GM04503 (cell line): ENCODE measurements around the gene FMN2.
A peak's percentile ranks its signal among the peaks of the same experiment; 100 is the strongest.

Source experiments
- DNase-seq: peaks from one replicate; pipeline ENCODE4 v3.0.0-alpha.2; 2012; ENCODE audit warnings: low read depth

FMN2 gene

DNA sequence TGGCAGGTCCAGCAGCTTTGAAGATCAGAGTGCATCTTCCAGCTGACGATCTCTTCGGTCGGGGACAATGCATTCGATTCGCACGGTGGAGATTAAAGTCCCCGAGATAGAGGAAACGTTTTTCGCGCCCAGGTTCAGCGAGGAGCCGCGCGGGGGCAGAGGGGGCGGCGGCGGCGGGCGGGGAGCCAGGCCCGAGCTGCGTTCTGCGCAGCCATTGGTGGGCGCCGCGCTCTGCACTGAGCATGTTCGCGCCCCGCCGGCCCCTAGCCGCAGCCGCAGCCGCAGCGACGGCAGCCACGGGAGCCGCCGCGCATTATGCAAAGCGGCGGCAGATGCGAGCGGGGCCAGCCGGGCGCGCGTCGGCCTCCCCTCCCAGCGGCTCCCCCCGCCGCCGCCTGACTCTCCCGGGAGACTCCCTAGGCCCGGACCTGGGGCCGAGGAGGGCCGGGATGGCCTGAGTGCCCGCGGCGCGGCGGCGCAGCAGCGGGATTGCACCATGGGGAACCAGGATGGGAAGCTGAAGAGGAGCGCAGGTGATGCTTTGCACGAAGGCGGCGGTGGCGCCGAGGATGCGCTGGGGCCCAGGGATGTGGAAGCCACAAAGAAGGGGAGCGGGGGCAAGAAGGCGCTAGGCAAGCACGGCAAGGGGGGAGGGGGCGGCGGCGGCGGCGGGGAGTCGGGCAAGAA is at the start of gene FMN2:
FMN2 (plus strand) TSS at position 270 of the 687 bp plus-strand sequence; CDS start at position 497, 227 bp downstream.
- DNase-seq: no peak

DNA sequence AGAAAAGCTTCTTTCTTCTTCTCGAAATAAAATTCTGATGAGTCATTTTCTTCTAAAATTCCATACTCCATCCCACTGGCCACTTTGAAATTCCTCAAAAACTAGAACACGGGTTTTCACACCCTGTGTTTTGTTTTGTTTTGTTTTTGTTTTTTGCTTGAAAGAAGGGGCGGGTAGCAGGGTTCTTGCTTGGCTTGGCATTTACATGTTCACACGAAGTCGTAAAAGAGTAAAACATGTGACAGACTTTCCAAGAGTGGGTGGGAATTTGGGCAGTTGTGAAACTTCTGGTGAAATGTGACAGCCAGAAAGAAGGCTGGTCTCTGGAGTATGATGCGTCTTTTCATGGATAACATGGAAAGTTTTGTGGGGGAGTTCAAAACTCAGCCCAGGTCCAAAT is 47.1 kb upstream of the FMN2 start:
- peak; percentile 68 for DNase-seq

DNA sequence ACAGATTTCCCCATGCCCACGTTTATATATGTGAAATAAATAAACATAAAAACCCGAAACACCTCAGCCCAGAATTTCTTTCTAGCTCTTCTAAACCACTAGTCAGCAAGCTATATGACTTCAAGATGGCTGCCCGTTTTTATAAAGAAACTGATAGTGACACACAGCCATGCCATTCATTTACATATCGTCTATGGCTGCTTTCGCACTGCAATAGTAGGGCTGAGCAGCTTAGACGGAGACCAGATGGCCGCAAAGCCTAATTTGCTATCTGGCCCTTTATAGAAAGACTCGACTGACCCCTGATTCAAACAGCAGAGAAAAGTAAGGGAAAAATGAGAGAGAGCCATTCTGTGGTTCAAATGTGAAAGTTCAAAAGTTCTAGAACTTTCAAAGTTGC is 45.7 kb upstream of the FMN2 start:
- no peak for DNase-seq

DNA sequence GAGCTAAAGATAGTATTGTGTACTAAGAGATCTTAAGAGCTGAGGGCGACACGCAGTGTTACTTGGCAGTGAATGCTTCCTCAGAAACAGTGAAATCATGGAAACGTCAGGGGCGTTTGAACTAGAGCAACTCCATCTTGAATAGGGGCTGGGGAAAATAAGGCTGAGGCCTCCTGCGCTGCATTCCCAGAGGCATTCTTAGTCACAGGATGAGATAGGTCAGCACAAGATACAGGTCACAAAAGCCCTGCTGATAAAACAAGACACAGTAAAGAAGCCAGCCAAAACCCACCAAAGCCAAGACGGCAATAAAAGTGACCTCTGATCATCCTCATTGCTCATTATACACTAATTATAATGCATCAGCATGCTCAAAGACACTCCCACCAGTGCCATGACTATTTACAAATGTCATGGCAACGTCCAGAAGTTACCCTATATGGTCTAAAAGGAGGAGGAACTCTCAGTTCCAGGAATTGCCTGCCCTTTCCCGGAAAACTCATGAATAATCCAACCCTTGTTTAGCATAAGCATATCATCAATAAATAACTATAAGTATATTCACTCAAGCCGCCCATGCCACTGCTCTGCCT is 37.5 kb upstream of the FMN2 start:
- DNase-seq: no peak

DNA sequence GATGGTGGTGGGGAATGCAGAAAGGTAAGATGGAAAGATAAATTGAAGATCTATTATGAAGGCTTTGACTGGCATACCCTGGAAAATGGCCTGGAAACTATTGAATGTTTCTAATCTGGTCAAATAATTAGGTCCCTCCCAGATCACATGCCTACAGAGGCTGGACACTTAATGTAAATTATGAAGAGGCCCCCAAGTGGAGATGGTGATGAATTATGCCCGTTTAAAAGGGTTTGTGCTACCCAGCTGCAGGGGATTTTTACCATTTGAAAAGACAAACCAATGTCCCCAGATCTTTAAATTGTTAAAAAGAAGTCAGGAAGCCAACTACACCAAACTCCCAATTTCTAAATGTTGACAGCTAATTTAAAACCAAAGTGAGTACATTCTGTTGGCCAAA is 35.7 kb upstream of the FMN2 start:
- DNase-seq: no peak

DNA sequence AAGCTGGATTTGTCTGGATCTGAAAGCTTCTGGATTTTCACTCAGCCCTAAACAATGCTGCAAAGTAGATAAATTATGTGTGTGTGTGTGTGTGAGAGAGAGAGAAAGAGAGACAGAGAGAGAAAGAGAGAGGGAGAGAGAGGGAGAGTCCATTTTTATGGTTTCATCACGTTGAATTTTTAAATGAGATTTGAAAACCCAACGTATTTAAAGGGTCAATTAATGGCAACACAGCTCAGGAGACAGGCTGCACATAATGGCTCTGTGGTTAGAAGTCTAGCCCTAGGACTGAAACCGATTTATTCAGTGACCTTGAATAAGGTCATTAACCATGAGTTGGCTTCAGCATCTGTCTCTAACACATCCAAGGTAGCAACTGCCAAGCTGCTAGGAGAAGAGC is 35.3 kb upstream of the FMN2 start:
- DNase-seq: no peak

DNA sequence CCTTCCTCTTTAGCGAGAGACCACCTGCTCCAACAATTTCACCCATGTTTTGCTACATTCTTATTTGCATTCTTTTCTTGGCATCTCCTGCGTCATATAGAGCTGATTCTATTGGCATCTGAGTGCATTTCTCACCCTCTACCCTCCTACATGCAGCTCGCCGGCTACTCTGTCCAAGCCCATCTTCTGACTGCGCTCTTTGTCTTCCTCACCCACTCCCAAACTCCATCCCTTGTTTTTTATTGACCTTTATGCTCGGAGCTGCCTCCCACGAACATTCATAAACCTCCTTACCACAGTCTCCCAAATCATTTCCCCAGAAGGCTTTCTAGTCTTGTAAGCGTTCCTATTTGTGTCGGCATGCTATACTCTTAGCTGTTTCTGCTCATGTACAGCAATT is 33.6 kb upstream of the FMN2 start:
- DNase-seq: no peak

DNA sequence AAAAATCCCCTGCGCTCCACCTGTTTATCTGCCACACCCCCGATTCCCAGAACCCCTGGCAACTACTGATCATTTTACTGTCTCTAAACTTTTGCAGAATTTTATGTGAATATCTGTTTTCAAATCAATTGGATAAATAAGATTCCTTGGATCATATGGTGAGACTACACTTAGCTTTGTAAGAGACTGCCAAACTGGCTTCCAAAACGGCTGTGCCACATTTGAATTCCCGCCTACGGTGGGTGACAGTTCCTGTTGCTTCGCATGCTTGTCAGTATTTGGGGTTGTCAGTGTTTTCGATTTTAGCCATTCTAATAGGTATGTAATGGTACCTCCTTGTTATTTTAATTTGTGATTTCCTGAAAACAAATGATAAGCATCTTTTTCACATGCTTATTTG is 22.7 kb upstream of the FMN2 start:
- no peak for DNase-seq

DNA sequence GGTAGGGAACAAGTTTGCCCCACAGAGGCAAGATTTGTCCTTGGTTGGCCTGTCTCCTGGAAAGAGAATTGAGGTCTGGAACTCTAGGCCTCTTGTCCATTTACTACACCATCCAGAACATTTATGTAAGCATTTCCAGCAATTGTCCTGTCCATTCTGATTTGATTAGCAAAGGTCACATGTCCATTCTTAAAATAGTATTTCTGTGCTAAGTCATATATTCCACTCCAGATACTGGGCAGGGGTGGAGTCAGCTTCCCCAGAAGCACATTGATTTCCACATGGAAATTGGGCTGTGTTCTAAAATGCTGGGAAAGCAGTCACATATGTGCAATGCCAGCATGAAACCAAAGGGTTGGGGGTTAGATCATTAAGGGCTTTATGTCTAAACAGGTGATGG is 21.5 kb upstream of the FMN2 start:
- DNase-seq: no peak

DNA sequence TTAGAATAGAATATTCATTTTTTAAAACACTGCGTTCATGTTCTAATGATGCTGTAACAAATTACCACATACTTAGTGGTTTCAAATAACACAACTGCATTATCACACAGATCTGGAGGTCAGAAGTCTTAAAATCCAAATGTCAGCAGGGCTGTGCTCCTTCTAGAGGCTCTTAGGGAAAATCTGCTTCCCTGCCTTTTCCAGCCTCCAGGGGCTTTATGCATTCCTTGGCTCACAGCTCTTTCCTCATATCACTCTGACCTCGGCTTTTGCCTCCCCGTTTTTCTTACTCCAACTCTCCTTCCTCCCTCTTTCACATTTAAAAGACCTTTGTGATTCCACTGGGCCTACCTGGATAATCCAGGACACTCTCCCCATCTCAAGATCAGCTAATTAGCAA is 18.6 kb upstream of the FMN2 start:
- no peak for DNase-seq

DNA sequence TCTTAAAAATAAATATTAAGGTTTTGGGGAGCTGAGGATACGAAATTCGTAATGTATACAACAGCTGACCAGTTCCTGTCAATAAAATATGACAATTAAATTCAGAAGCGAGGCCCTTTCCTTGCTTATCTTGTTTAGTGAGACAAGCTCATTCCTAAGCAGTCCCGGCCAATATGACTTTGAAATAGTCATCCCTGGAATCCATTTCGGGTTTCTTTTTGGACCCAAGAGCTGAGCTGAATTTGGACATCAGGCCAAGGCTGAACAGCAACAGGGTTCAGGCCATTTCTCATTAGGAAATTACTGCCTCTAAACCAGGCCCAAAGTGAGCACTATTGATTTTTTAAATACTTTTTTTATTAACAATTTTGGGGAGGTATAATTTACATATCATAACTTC is 17.3 kb upstream of the FMN2 start:
- no peak for DNase-seq

DNA sequence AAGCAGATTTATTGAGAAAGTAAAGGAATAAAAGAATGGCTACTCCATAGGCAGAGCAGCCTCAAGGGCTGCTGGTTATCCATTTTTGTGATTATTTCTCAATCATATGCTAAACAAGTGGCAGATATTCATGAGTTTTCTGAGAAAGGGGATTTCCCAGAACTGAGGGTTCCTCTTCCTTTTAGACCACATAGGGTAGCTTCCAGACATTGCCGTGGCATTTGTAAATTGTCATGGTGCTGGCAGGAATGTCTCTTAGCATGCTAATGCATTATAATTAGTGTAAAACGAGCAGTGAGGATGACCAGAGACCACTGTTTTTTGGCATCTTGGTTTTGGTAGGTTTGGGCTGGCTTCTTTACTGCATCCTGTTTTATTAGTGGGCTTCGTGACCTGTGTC is 16.8 kb upstream of the FMN2 start:
- no peak for DNase-seq

DNA sequence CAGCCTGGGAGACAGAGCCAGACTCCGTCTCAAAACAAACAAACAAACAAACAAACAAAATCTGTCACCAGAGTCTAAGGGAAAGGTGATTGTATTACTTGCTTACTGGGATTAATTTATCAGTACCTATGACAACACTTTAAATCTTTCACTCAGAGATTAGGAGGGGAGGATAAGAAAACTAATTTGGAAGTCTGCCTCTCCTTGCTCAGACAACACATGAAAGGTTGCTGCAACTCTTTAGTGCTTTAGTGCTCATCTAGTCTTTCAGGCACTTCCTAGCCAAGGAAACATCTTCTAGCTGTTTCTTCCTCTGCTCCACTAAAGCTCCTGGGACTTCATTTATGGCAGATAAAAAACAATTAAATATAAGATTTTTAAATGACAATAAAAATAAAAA is 7.3 kb upstream of the FMN2 start:
- no peak for DNase-seq

DNA sequence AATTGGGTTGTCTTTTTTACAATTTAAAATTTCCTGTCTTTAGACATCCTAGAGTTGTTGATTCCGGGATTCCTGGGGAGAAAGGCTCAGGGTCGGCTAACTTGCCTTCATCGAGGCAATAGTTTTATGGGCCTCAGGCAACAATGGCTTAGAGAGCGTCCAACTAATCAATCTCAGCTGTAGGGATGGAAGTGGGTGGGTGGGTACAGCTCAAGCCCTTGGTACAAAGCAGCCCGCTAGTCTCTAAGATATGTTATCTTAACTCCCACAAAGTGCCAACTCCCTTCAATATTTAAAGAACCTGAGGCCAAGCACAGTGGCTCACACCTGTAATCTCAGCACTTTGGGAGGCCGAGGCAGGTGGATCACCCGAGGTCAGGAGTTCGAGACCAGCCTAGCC is 6.9 kb upstream of the FMN2 start:
- DNase-seq: no peak

DNA sequence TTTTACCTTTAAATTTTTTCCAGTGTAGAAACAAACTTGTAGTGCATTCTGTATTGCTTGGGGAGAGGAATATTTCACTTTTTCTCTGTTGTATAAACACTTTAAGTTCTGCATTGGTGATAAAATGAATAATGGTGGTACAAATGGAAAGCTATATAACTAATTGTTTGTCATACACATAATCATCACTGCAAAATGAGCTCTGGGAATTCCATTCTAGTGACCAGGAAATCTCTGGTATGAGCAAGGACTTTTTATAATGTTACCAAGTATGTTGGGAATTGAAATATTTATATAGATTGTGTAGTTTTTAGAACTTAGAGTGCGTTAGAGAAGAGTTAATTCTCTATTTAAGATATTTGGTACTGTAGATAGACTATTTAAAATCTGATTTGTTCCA is 5.0 kb upstream of the FMN2 start:
- no peak for DNase-seq

DNA sequence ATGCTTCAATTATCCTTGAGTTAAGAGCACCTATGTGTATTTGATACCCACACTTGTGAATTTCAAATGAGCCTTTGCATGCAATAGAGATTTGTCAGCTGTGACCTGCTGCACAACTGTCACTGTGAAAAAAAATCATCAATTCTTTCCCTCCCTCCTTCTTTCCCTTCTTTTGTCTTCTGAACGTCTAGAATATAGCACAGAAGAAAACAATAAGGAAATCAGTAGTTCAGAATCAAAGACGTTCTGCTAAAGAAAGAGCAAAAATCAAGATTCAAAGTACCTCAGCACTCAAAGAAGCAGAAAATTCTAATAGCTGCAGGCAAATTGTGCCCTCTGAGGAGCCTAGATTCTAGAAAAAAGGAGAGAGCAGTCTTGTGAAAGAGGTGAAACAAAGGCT is 1.7 kb upstream of the FMN2 start:
- DNase-seq: no peak

DNA sequence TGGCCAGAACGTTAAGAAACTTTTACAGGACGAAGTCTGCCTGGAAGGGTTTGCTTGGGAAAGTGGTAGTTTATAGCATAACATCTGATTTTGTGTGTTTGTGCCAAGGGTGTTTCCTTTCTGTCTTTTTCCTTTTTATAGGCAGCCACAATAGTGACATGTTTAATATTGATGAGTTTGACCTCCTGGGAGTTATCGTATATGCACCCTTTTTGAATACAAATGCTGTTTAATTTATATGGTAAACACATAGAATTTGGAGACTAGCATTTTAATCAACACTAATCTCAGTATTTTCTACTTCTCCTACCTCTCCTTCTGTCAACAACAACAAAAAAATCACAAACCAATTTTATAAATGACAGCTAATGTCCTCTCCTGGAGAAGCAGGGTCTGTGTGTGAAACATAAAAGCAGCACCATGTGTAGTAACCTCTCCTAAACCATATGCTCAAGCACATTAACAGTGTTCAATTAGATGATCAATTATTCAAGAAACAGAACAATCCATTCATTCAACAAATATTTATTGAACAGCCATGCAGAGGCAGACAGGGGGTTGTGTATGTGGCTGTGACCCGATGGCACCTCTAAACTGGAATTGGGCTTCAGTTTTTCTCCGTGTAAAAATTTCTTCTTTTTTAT is 604 bp upstream of the FMN2 start:
- no peak for DNase-seq

DNA sequence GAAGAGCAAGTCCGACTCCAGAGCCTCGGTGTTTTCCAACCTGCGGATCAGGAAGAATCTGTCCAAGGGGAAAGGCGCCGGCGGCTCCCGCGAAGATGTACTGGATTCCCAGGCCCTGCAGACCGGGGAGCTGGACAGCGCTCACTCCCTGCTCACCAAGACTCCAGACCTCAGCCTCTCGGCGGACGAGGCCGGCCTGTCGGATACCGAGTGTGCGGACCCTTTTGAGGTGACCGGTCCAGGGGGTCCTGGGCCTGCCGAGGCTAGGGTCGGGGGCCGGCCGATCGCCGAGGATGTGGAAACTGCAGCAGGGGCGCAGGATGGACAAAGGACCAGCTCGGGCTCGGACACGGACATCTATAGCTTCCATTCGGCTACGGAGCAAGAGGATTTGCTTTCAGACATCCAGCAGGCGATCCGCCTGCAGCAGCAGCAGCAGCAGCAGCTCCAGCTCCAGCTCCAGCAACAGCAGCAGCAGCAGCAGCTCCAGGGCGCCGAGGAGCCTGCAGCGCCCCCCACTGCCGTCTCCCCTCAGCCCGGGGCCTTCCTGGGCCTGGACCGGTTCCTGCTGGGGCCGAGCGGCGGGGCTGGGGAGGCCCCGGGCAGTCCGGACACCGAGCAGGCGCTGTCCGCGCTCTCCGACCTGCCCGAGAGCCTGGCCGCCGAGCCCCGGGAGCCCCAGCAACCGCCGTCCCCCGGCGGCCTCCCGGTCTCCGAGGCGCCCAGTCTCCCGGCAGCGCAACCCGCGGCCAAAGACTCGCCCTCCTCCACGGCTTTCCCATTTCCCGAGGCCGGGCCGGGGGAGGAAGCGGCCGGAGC is 827 bp downstream of the FMN2 start:
- no peak for DNase-seq

DNA sequence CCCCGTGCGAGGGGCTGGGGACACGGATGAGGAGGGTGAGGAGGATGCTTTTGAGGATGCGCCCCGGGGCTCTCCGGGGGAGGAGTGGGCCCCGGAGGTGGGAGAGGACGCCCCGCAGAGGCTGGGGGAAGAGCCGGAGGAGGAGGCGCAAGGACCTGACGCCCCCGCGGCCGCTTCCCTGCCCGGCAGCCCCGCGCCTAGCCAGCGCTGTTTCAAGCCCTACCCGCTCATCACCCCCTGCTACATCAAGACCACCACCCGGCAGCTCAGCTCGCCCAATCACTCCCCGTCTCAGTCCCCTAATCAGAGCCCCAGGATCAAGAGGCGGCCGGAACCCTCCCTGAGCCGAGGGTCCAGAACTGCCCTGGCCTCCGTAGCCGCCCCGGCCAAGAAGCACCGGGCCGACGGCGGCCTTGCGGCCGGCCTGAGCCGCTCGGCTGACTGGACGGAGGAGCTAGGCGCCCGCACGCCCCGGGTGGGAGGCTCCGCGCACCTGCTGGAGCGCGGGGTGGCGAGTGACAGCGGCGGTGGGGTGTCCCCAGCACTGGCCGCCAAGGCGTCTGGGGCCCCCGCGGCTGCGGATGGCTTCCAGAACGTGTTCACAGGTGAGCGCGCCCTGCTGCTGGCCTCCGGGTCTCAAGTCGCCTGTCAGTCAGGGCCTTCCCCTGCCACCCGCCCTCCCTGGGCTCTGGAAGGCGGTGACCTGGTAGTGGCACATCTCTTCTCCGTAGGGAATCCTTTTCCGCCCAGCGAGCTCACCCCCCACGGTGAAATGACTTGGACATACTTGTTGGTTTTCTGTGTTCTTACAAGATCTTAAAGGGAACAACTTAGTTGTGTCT is 1.7 kb downstream of the FMN2 start:
- no peak for DNase-seq

DNA sequence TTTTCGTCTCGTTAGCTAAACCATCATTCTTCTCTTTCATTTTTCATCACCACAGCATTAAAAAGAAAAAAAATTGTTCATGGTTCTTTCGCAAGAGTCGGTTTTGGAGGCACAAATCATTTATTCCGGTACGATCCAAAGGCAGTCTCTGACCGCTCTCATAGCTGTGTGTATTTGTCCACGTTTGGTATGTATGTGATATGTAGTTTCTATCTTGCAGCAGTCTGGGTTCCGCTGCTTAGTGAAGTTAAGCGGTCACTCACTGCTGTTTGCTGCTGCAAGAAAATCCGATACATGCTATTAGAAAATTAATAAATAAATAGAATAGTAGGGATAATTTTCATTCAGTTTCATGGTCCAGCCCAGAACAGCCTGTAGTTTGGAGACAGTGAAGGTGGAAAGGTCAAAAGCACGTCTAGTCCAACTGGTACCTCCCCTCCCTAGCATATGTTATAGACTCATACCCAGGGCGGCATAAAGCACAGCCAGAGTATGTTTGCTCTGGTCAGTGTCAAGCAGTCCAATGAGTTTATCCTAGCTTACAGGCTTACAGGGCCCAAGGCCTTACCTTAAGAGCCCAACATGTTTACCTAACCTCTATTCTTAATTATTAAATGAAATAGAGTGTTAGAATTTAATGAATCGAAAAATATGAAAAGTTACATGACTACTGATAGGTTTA is 2.5 kb downstream of the FMN2 start:
- DNase-seq: no peak

DNA sequence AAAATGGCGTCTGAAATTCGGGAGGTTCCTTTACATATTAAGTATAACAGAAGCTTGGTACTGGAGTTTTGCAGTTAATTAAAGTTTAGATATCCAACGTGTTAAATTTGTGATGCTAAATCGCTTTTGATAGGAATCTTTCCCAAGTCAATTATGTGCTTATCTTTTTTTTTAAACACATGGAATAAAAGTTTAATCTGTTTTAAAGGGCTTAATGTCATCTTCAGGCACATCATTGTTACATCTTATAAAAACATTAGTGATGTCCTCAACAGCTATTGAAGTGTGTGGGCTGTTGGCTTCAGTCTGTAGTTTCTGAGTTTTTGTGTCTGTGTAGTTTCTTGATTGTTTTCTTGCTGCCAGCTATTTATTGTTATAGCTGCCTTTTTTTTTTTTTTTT is 5.3 kb downstream of the FMN2 start:
- no peak for DNase-seq
